ENCODE results near the gene DDAH1. TPM values are rescaled to one million over a fixed set of nuclear protein-coding genes. Genes with fewer than 3 reads are reported as not detected.

DDAH1 gene
- total RNA-seq, result 56.8 and 64.4 TPM in 2 replicates

GRCh38 chr1:85465099-85465785 is at the start of gene DDAH1:
Gene DDAH1, minus strand, starts transcription at chr1:85465159. Its CDS starts 114 bp downstream, at chr1:85465045.

GRCh38 chr1:85276215-85276977 is 188.6 kb downstream of the DDAH1 start, which contains the start of gene BCL10:
Gene BCL10, minus strand, starts transcription at chr1:85276632. Its CDS starts 280 bp downstream, at chr1:85276352.

Other genes with a start within 250 kb of the DDAH1 start
- gene C1orf52, start 205.5 kb downstream of the DDAH1 start, total RNA-seq, result 20.1 and 24.7 TPM in 2 replicates
- gene BCL10, start 188.5 kb downstream of the DDAH1 start, total RNA-seq, result 15.7 and 17.3 TPM in 2 replicates
- gene CCN1, start 115.6 kb upstream of the DDAH1 start, total RNA-seq, result 246 and 373 TPM in 2 replicates
- 11.1 and 12.0 TPM in 2 replicates for gene ZNHIT6, start 243.3 kb upstream of the DDAH1 start, total RNA-seq

All from smooth muscle cell of the pulmonary artery (primary cell).